OCI-LY7 (cell line): ENCODE results near the gene P3H2.

Experiments used
- CTCF ChIP-seq: fragments of 200-600 bp; sonication (generic); conservative IDR thresholded peaks from 2 replicates; pipeline ENCODE4 v1.5.1; 2014; ENCODE audit warnings: mild to moderate bottlenecking, antibody characterized with exemption, low read length, moderate library complexity, mixed read lengths
- EZH2phosphoT487 ChIP-seq: fragments of 200-600 bp; sonication (generic); IDR thresholded peaks from 2 replicates; pipeline ENCODE4 v1.6.1; 2018; ENCODE audit warnings: low read depth, borderline replicate concordance, mild to moderate bottlenecking, mixed run types, antibody characterized with exemption, low read length, moderate library complexity, mixed read lengths

DNA sequence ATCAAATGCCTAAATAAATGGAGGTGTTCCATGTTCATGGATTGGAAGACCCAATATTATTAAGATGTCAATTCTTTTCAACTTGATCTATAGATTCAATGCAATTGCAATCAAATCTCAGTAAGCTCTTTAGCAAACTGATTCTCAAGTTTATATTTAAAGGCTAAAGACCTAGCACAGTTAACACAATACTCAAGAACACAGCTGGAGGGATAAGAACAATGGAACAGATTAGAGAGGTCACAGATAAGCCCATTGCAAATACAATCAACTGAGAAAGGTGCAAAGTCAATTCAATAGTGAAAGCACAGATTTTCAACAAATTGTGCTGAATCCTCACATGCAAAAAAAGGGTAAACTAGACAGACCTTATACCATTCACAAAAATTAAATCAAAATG is 198.9 kb downstream of the P3H2 start:
- no peak for TF ChIP-seq CTCF
- TF ChIP-seq EZH2phosphoT487: no peak
